Neural progenitor cell (in vitro differentiated cells): ENCODE results near the gene CPA4. TPM values are rescaled to one million over a fixed set of nuclear protein-coding genes. Genes with fewer than 3 reads are reported as not detected.

Source experiments
- DNase-seq: peaks from one replicate; pipeline ENCODE4 v3.0.0-alpha.2; 2016; ENCODE audit warnings: low spot score
- H2AFZ ChIP-seq: fragments of 200-600 bp; sonication (generic); replicated peaks from 2 replicates; pipeline ENCODE4 v1.6.1; 2016; ENCODE audit warnings: antibody characterized with exemption
- H3F3A ChIP-seq: fragments of 200-600 bp; sonication (generic); 2 replicates; pipeline ENCODE4 v1.6.1; 2016; ENCODE audit warnings: antibody characterized with exemption, low read depth
- H3K27ac ChIP-seq: fragments of 200-600 bp; sonication (generic); 2 replicates; pipeline ENCODE4 v1.5.1; 2016; ENCODE audit warnings: mild to moderate bottlenecking
- H3K27me3 ChIP-seq: fragments of 200-600 bp; sonication (generic); 2 replicates; pipeline ENCODE4 v1.6.1; 2016; ENCODE audit warnings: mild to moderate bottlenecking, moderate library complexity
- H3K36me3 ChIP-seq: fragments of 200-600 bp; sonication (generic); 2 replicates; pipeline ENCODE4 v1.5.1; 2016
- H3K4me1 ChIP-seq: fragments of 200-600 bp; sonication (generic); 2 replicates; pipeline ENCODE4 v1.6.1; 2016; ENCODE audit warnings: mixed run types
- H3K4me2 ChIP-seq: fragments of 200-600 bp; sonication (generic); 2 replicates; pipeline ENCODE4 v1.6.1; 2016
- H3K4me3 ChIP-seq: fragments of 200-600 bp; sonication (generic); 2 replicates; pipeline ENCODE4 v1.5.1; 2016
- H3K79me2 ChIP-seq: fragments of 200-600 bp; sonication (generic); 2 replicates; pipeline ENCODE4 v1.6.1; 2016; ENCODE audit warnings: low read depth
- H3K9ac ChIP-seq: fragments of 200-600 bp; sonication (generic); 2 replicates; pipeline ENCODE4 v1.6.1; 2016
- H3K9me3 ChIP-seq: fragments of 200-600 bp; sonication (generic); 2 replicates; pipeline ENCODE4 v1.5.1; 2016; ENCODE audit warnings: low read depth
- H4K20me1 ChIP-seq: fragments of 200-600 bp; sonication (generic); 2 replicates; pipeline ENCODE4 v1.6.1; 2016; ENCODE audit warnings: low read depth
- H3K27ac Mint-ChIP-seq: 3 replicates; pipeline ENCODE4 v1.8.0; 2021; ENCODE audit warnings: mixed read lengths
- H3K27me3 Mint-ChIP-seq: 2 replicates; pipeline ENCODE4 v1.8.0; 2022; ENCODE audit warnings: low read depth, mild to moderate bottlenecking, inconsistent platforms, moderate library complexity, mixed read lengths; ENCODE audit not compliant: insufficient read depth
- H3K36me3 Mint-ChIP-seq: 3 replicates; pipeline ENCODE4 v1.8.0; 2021; ENCODE audit warnings: mixed read lengths
- H3K4me1 Mint-ChIP-seq: 3 replicates; pipeline ENCODE4 v1.8.0; 2021; ENCODE audit warnings: mixed read lengths
- H3K4me3 Mint-ChIP-seq: 3 replicates; pipeline ENCODE4 v1.8.0; 2021; ENCODE audit warnings: mild to moderate bottlenecking, moderate library complexity, mixed read lengths
- H3K9me3 Mint-ChIP-seq: 3 replicates; pipeline ENCODE4 v1.8.0; 2020; ENCODE audit warnings: mixed read lengths
- EZH2 ChIP-seq: fragments of 200-600 bp; sonication (generic); IDR thresholded peaks from 2 replicates; pipeline ENCODE4 v1.6.1; 2017; ENCODE audit warnings: antibody characterized with exemption, mild to moderate bottlenecking, moderate library complexity
- EZH2phosphoT487 ChIP-seq: fragments of 200-600 bp; sonication (generic); IDR thresholded peaks from 2 replicates; pipeline ENCODE4 v1.6.1; 2017; ENCODE audit warnings: antibody characterized with exemption
- total RNA-seq: library from RNA; depleted of rRNA; stranded (reverse); fragments of >200 nt; gene quantifications from 2 replicates; pipeline ENCODE4 v1.2.3, GENCODE V29; 2015; ENCODE audit warnings: low replicate concordance
- TF ChIP-seq, protein P1 (sequence below): fragments of 200-600 bp; sonication (generic); IDR thresholded peaks from 2 replicates; pipeline ENCODE4 v1.5.1; 2017; ENCODE audit warnings: antibody characterized with exemption, mild to moderate bottlenecking

CPA4 gene
- total RNA-seq, 1 donor from 2014 or later: not detected

DNA sequence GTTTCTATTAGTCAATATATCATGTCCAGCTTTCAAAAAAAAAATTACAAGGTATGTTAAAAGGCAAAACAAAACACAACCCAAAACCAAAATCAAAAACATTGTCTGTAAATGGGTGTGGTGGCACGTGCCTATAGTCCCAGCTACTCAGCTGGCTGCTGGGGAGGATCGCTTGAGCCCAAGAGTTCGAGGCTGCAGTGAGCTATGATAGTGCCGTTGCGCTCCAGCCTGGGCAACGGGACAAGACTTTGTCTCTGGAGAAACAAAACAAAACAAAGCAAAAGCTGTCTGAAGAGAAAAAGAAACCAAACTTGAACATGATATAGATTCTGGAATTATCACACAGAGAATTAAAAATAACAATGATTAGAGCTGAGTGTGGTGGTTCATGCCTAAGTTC, 41.3 kb downstream of the CPA4 start:
- peaks cover 10% of the 10 kb centered on the region for H3K4me1 Mint-ChIP-seq
- TF ChIP-seq EZH2: no peak
- Histone ChIP-seq H3K79me2 (no peaks in the 10 kb centered on the region), H3K27me3 (no peaks in the 10 kb centered on the region), H3K4me1 (peaks cover 12% of the 10 kb centered on the region), H3K9ac (no peak overlapping the region), H3K4me2 (no peak overlapping the region), H3K36me3 (no peaks in the 10 kb centered on the region), H2AFZ (no peak overlapping the region), H3K27ac (no peak overlapping the region), H4K20me1 (no peaks in the 10 kb centered on the region), H3K4me3 (no peak overlapping the region), H3K9me3 (no peaks in the 10 kb centered on the region), H3F3A (no peaks in the 10 kb centered on the region)
- no peak overlapping the region for H3K4me3 Mint-ChIP-seq
- DNase-seq: no peak
- H3K27me3 Mint-ChIP-seq: peaks cover 3% of the 10 kb centered on the region
- peaks cover 2% of the 10 kb centered on the region for H3K36me3 Mint-ChIP-seq
- H3K27ac Mint-ChIP-seq: no peak overlapping the region
- peaks cover 2% of the 10 kb centered on the region for H3K9me3 Mint-ChIP-seq

DNA sequence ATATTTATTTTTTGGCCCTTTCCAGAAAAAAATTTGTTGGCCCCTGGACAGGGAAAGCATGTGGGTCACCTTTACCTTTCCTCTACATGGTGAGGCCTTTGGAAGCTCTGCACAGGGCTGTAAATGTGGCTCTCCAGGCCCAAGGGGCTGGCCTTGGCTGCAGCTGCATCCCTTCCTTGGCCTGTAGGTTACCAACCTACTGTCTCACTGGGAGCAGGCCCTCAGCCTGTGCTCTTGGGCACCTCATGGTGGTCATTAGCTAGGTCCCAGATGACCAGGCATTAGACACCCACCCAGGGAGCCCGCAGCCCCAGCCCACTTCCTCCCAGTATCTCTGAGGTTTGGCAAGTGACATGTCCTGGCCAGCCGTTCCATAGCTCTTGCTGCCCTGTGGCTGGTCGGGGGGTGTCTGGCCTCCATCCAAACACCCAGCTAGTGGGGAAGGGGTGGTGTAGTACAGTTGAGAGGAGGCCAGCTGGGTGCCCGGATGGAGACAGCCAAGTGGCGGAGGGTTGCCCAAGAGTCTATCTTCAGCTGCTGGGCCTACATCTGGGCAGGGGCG, 44.5 kb downstream of the CPA4 start:
- Histone ChIP-seq H3K9me3 (no peaks in the 10 kb centered on the region), H3K36me3 (no peaks in the 10 kb centered on the region), H4K20me1 (no peaks in the 10 kb centered on the region), H3K27me3 (no peaks in the 10 kb centered on the region), H3K4me3 (no peak overlapping the region), H3K4me2 (no peak overlapping the region), H3K9ac (no peak overlapping the region), H3F3A (no peaks in the 10 kb centered on the region), H2AFZ (peak overlapping the region; percentile 14), H3K27ac (no peak overlapping the region), H3K79me2 (no peaks in the 10 kb centered on the region), H3K4me1 (peaks cover 12% of the 10 kb centered on the region)
- Mint-ChIP-seq H3K9me3 (peaks cover 5% of the 10 kb centered on the region), H3K4me1 (peaks cover 10% of the 10 kb centered on the region), H3K36me3 (peaks cover 2% of the 10 kb centered on the region), H3K4me3 (no peak overlapping the region), H3K27me3 (peaks cover 5% of the 10 kb centered on the region), H3K27ac (no peak overlapping the region)
- TF ChIP-seq, protein P1, sequence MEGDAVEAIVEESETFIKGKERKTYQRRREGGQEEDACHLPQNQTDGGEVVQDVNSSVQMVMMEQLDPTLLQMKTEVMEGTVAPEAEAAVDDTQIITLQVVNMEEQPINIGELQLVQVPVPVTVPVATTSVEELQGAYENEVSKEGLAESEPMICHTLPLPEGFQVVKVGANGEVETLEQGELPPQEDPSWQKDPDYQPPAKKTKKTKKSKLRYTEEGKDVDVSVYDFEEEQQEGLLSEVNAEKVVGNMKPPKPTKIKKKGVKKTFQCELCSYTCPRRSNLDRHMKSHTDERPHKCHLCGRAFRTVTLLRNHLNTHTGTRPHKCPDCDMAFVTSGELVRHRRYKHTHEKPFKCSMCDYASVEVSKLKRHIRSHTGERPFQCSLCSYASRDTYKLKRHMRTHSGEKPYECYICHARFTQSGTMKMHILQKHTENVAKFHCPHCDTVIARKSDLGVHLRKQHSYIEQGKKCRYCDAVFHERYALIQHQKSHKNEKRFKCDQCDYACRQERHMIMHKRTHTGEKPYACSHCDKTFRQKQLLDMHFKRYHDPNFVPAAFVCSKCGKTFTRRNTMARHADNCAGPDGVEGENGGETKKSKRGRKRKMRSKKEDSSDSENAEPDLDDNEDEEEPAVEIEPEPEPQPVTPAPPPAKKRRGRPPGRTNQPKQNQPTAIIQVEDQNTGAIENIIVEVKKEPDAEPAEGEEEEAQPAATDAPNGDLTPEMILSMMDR: no peak
- TF ChIP-seq EZH2 (no peak), EZH2phosphoT487 (no peak)
- no peak for DNase-seq

DNA sequence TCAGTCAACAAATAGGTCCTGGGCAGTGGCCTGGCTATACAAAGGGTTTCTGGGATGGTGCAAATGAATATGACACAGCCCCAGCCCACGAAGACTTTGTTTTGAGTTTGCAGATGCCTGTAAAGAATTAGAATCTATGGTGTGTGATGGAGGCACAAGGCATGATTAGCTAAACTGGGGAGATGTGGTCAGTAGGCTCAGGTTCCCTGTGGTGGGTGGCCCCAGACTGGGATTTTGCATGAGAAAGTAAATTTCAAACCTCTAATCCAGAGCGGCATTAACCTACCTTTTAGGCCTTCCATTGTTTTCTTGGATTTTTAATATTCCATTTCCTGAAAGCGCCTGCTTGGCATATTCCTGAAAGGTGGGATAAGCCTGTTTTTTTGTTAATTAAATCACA, 45.3 kb downstream of the CPA4 start:
- Mint-ChIP-seq H3K4me3 (no peak overlapping the region), H3K36me3 (peaks cover 2% of the 10 kb centered on the region), H3K27me3 (peaks cover 5% of the 10 kb centered on the region), H3K9me3 (peaks cover 8% of the 10 kb centered on the region), H3K27ac (no peak overlapping the region), H3K4me1 (peaks cover 10% of the 10 kb centered on the region)
- Histone ChIP-seq H3K27me3 (no peaks in the 10 kb centered on the region), H3K4me2 (no peak overlapping the region), H3K36me3 (no peaks in the 10 kb centered on the region), H3K9ac (no peak overlapping the region), H3K4me3 (no peak overlapping the region), H3K27ac (no peak overlapping the region), H4K20me1 (no peaks in the 10 kb centered on the region), H2AFZ (peak overlapping the region; percentile 14), H3K4me1 (peaks cover 12% of the 10 kb centered on the region), H3F3A (no peaks in the 10 kb centered on the region), H3K79me2 (no peaks in the 10 kb centered on the region), H3K9me3 (no peaks in the 10 kb centered on the region)
- no peak for TF ChIP-seq EZH2
- DNase-seq: no peak

DNA sequence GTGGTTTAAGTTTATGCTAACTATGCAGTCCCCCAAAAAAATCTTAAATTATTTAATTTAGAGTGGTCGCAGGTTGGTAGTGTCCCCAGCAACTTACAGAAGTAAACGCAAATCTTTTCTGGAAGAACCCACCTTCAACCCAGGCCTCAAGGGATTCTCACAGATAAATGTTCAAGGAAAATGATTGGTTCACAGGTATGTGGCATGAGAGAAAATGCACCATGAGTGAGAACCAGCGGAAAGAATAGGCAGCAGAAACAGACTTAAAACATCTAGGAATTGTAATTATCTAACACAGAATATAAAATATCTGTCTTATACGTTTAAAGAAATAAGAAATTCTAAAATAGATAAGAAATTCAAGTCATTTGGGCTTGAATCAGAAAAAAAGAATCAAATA, 48.9 kb downstream of the CPA4 start:
- no peak overlapping the region for H3K4me3 Mint-ChIP-seq
- H3K4me3 ChIP-seq: no peak overlapping the region

More for the DNA sequence above, 48.9 kb downstream of the CPA4 start:
- TF ChIP-seq, protein P1: no peak
- TF ChIP-seq EZH2 (no peak), EZH2phosphoT487 (no peak)
- Histone ChIP-seq H3K9me3 (no peaks in the 10 kb centered on the region), H4K20me1 (no peaks in the 10 kb centered on the region), H3K4me1 (peaks cover 34% of the 10 kb centered on the region), H3K27ac (no peak overlapping the region), H3F3A (peaks cover 24% of the 10 kb centered on the region), H3K4me2 (no peak overlapping the region), H2AFZ (no peak overlapping the region), H3K27me3 (no peaks in the 10 kb centered on the region), H3K36me3 (no peaks in the 10 kb centered on the region), H3K79me2 (no peaks in the 10 kb centered on the region), H3K9ac (no peak overlapping the region)
- no peak for DNase-seq
- peaks cover 8% of the 10 kb centered on the region for H3K9me3 Mint-ChIP-seq
- no peak overlapping the region for H3K27ac Mint-ChIP-seq
- no peaks in the 10 kb centered on the region for H3K36me3 Mint-ChIP-seq
- H3K27me3 Mint-ChIP-seq: peaks cover 11% of the 10 kb centered on the region
- peaks cover 43% of the 10 kb centered on the region for H3K4me1 Mint-ChIP-seq
